Measurements from ENCODE around the gene SRCIN1.

GRCh38 chr17:38544175-38544838 is 61.4 kb downstream of the SRCIN1 start:
- TF ChIP-seq CTCF (IDR thresholded peaks at IDR 0.05; ENCODE audit: low read depth, low read length, poor library complexity, severe bottlenecking) (no peak), EZH2phosphoT487 (IDR thresholded peaks at IDR 0.05; ENCODE audit: borderline replicate concordance, low read length) (no peak)

Measured in DOHH2 (cell line).